H1 (cell line): ENCODE results near the gene SUGT1.

ENCODE experiments used
- ATF2 ChIP-seq: IDR thresholded peaks from 2 replicates; pipeline ENCODE4 v1.6.1; 2012; ENCODE audit warnings: low read length, inconsistent platforms
- CEBPB ChIP-seq: IDR thresholded peaks from 2 replicates; pipeline ENCODE4 v1.6.1; 2012; ENCODE audit warnings: low read depth, low read length
- CTCF ChIP-seq, 3 experiments: IDR thresholded peaks; 1 replicate in 2 of 3; 2 replicates in 1 of 3; pipeline versions ENCODE4 v1.5.1 to v1.6.1; 2011; ENCODE audit warnings: low read length in 3 of 3, mild to moderate bottlenecking in 3 of 3, inconsistent platforms in 2 of 3, low read depth in 1 of 3, moderate library complexity in 1 of 3; ENCODE audit not compliant: insufficient read depth in 1 of 3; ENCODE audit errors: control extremely low read depth in 1 of 3
- EGR1 ChIP-seq: IDR thresholded peaks from 2 replicates; pipeline ENCODE4 v1.6.1; 2011; ENCODE audit warnings: low read depth, low read length, borderline replicate concordance
- EP300 ChIP-seq, 2 experiments: IDR thresholded peaks; 1 replicate in 1 of 2; 2 replicates in 1 of 2; pipeline ENCODE4 v1.6.1; 2011 to 2012; ENCODE audit warnings: low read depth in 2 of 2, low read length in 2 of 2, mild to moderate bottlenecking in 2 of 2, borderline replicate concordance in 1 of 2, inconsistent platforms in 1 of 2, moderate library complexity in 1 of 2
- MAFK ChIP-seq: IDR thresholded peaks from 2 replicates; pipeline ENCODE4 v1.6.1; 2012; ENCODE audit warnings: low read depth, mild to moderate bottlenecking, improper control_type of control experiment, low read length
- POLR2A ChIP-seq, 2 experiments: IDR thresholded peaks; 1 replicate in 1 of 2; 2 replicates in 1 of 2; pipeline ENCODE4 v1.6.1; 2011; ENCODE audit warnings: low read depth in 2 of 2, low read length in 2 of 2, mild to moderate bottlenecking in 2 of 2; ENCODE audit errors: control extremely low read depth in 1 of 2
- POLR2AphosphoS5 ChIP-seq: IDR thresholded peaks from 2 replicates; pipeline ENCODE4 v1.6.1; 2011; ENCODE audit warnings: low read depth, low read length
- RAD21 ChIP-seq, 2 experiments: IDR thresholded peaks in 1 of 2; conservative IDR thresholded peaks in 1 of 2; 2 replicates each; pipeline ENCODE4 v1.6.1; 2011; ENCODE audit warnings: low read depth in 2 of 2, low read length in 2 of 2, improper control_type of control experiment in 1 of 2, inconsistent platforms in 1 of 2, mild to moderate bottlenecking in 1 of 2, moderate library complexity in 1 of 2
- RXRA ChIP-seq: IDR thresholded peaks from 2 replicates; pipeline ENCODE4 v1.6.1; 2011; ENCODE audit warnings: low read depth, mild to moderate bottlenecking, low read length, moderate library complexity; ENCODE audit not compliant: insufficient read depth
- SIN3A ChIP-seq, 2 experiments: IDR thresholded peaks in 1 of 2; conservative IDR thresholded peaks in 1 of 2; 2 replicates each; pipeline ENCODE4 v1.6.1; 2011 to 2012; ENCODE audit warnings: low read length in 2 of 2, improper control_type of control experiment in 1 of 2, low read depth in 1 of 2, mild to moderate bottlenecking in 1 of 2
- SRF ChIP-seq: IDR thresholded peaks from 2 replicates; pipeline ENCODE4 v1.6.1; 2011; ENCODE audit warnings: mild to moderate bottlenecking, low read depth, low read length, moderate library complexity
- SUZ12 ChIP-seq: fragments of 200-600 bp; sonication (generic); IDR thresholded peaks from 2 replicates; pipeline ENCODE4 v1.6.1; 2012; ENCODE audit warnings: mild to moderate bottlenecking, inconsistent platforms, low read length, moderate library complexity, mixed read lengths
- TCF12 ChIP-seq: IDR thresholded peaks from 2 replicates; pipeline ENCODE4 v1.6.1; 2011; ENCODE audit warnings: low read depth, mild to moderate bottlenecking, low read length

- TF ChIP-seq CTCF (IDR thresholded peaks at IDR 0.05; ENCODE audit: control extremely low read depth in 1 of 3, insufficient read depth in 1 of 3, low read depth in 1 of 3, low read length in 3 of 3), result no peak
- TF ChIP-seq CEBPB, result no peak
- TF ChIP-seq RAD21 (IDR thresholded peaks at IDR 0.05 in 1 of 2, conservative IDR thresholded peaks at IDR 0.05 in 1 of 2; ENCODE audit: low read depth in 2 of 2, low read length in 2 of 2), result no peak
- no peak for TF ChIP-seq TCF12
- no peak for TF ChIP-seq POLR2A (IDR thresholded peaks at IDR 0.05; ENCODE audit: control extremely low read depth in 1 of 2, low read depth in 2 of 2, low read length in 2 of 2)
- no peak for TF ChIP-seq SUZ12
- TF ChIP-seq EP300 (IDR thresholded peaks at IDR 0.05; ENCODE audit: borderline replicate concordance in 1 of 2, low read depth in 2 of 2, low read length in 2 of 2), result no peak
- no peak for TF ChIP-seq ATF2
- TF ChIP-seq SRF, result no peak
- no peak for TF ChIP-seq RXRA
- no peak for TF ChIP-seq SIN3A (conservative IDR thresholded peaks at IDR 0.05 in 1 of 2, IDR thresholded peaks at IDR 0.05 in 1 of 2; ENCODE audit: low read depth in 1 of 2, low read length in 2 of 2)
- TF ChIP-seq POLR2AphosphoS5, result no peak
- TF ChIP-seq MAFK, result no peak
- no peak for TF ChIP-seq EGR1
Observed at GRCh38 chr13:52712385-52712784, 59.7 kb downstream of the SUGT1 start.
